Breast epithelium (tissue), 4 donors: ENCODE data around the gene QRFP. TPM values are rescaled to one million over a fixed set of nuclear protein-coding genes. Genes with fewer than 3 reads are reported as not detected.

Experiments
- DNase-seq, 2 donors: peaks; one replicate each; pipeline ENCODE4 v3.0.0-alpha.2; 2019; ENCODE audit warnings: low spot score in 2 of 2
- H3K27ac ChIP-seq, 2 donors: fragments of 200-600 bp; sonication (generic) in 1 of 2; one replicate each; pipeline ENCODE4 v1.5.1; 2016 to 2019; ENCODE audit warnings: mild to moderate bottlenecking in 1 of 2
- H3K27me3 ChIP-seq, 2 donors: fragments of 200-600 bp; sonication (generic) in 1 of 2; one replicate each; pipeline versions ENCODE4 v1.5.1 to v1.6.0; 2017 to 2019; ENCODE audit warnings: control low read depth in 1 of 2, mild to moderate bottlenecking in 1 of 2
- H3K36me3 ChIP-seq: fragments of 200-600 bp; one replicate; pipeline ENCODE4 v1.5.1; 2019
- H3K4me1 ChIP-seq, 2 donors: fragments of 200-600 bp; sonication (generic); one replicate each; pipeline ENCODE4 v1.5.1; 2016 to 2019; ENCODE audit warnings: control low read depth in 1 of 2
- H3K4me3 ChIP-seq, 3 donors: fragments of 200-600 bp; sonication (generic); 1 replicate in 2 of 3; 2 replicates in 1 of 3; pipeline ENCODE4 v1.5.1; 2016 to 2019; ENCODE audit warnings: mild to moderate bottlenecking in 3 of 3, moderate library complexity in 2 of 3
- H3K9me3 ChIP-seq, 2 donors: fragments of 200-600 bp; sonication (generic) in 1 of 2; one replicate each; pipeline ENCODE4 v1.5.1; 2016 to 2019; ENCODE audit warnings: control low read depth in 1 of 2
- CTCF ChIP-seq, 3 donors: fragments of 450-650 bp; IDR thresholded peaks; one replicate each; pipeline ENCODE4 v1.5.1; 2016 to 2017; ENCODE audit warnings: antibody characterized with exemption in 3 of 3, mild to moderate bottlenecking in 3 of 3, moderate library complexity in 3 of 3
- POLR2A ChIP-seq: fragments of 450-650 bp; IDR thresholded peaks from one replicate; pipeline ENCODE4 v1.6.1; 2016; ENCODE audit warnings: antibody characterized with exemption, mild to moderate bottlenecking, moderate library complexity
- POLR2AphosphoS5 ChIP-seq, 3 donors: sonication (generic); formaldehyde crosslinking; IDR thresholded peaks; one replicate each; pipeline ENCODE4 v1.6.1; 2017; ENCODE audit warnings: antibody characterized with exemption in 3 of 3
- intact Hi-C: fragments of 100-400 bp; cut with DNase I; formaldehyde crosslinking; loops from one replicate; pipeline ENCODE4 v1.15.1; 2023; ENCODE audit warnings: low total_unique reads
- total RNA-seq, 3 donors: library from RNA; depleted of rRNA; stranded (reverse); fragments of >200 nt; gene quantifications; one replicate each; pipeline ENCODE4 v1.1.0, GENCODE V29; 2016

QRFP gene
- total RNA-seq, 3 donors from 2014 or later, result not detected

GRCh38 chr9:130890124-130890523 lies 6.5 kb downstream of the QRFP start:
- intact Hi-C loops, result no loop called here
- Histone ChIP-seq H3K9me3 (no peaks in the 10 kb centered on the region), H3K4me1 (no peaks in the 10 kb centered on the region), H3K36me3 (peaks cover 7% of the 10 kb centered on the region), H3K27ac (no peak overlapping the region), H3K4me3 (no peak overlapping the region), H3K27me3 (no peaks in the 10 kb centered on the region)
- TF ChIP-seq CTCF (IDR thresholded peaks at IDR 0.05), result no peak
- no peak for TF ChIP-seq POLR2AphosphoS5 (IDR thresholded peaks at IDR 0.05)
- no peak for TF ChIP-seq POLR2A
- no peak for DNase-seq

GRCh38 chr9:130888146-130888885 lies 8.3 kb downstream of the QRFP start:
- no peaks in the 10 kb centered on the region for H3K9me3 ChIP-seq
- peaks cover 12% of the 10 kb centered on the region for H3K36me3 ChIP-seq
- no peak overlapping the region for H3K4me3 ChIP-seq
- DNase-seq, result no peak
- intact Hi-C loops, result no loop called here
- H3K27ac ChIP-seq, result no peak overlapping the region
- H3K4me1 ChIP-seq, result no peaks in the 10 kb centered on the region
- TF ChIP-seq POLR2A (no peak), POLR2AphosphoS5 (IDR thresholded peaks at IDR 0.05) (no peak), CTCF (IDR thresholded peaks at IDR 0.05) (no peak)
- H3K27me3 ChIP-seq, result no peaks in the 10 kb centered on the region

GRCh38 chr9:130887494-130888144 lies 9.0 kb downstream of the QRFP start:
- no peaks in the 10 kb centered on the region for H3K27me3 ChIP-seq
- intact Hi-C loops, result no loop called here
- peaks cover 12% of the 10 kb centered on the region for H3K36me3 ChIP-seq
- H3K4me1 ChIP-seq, result no peaks in the 10 kb centered on the region
- no peaks in the 10 kb centered on the region for H3K9me3 ChIP-seq
- H3K27ac ChIP-seq, result no peak overlapping the region
- DNase-seq, result no peak
- TF ChIP-seq CTCF (IDR thresholded peaks at IDR 0.05) (no peak), POLR2A (no peak), POLR2AphosphoS5 (IDR thresholded peaks at IDR 0.05) (no peak)
- no peak overlapping the region for H3K4me3 ChIP-seq

- intact Hi-C loops, result no loop called here
- TF ChIP-seq POLR2AphosphoS5 (IDR thresholded peaks at IDR 0.05) (no peak), POLR2A (no peak), CTCF (IDR thresholded peaks at IDR 0.05) (no peak)
- Histone ChIP-seq H3K36me3 (peaks cover 13% of the 10 kb centered on the region), H3K9me3 (no peaks in the 10 kb centered on the region), H3K27me3 (no peaks in the 10 kb centered on the region), H3K27ac (no peak overlapping the region), H3K4me3 (no peak overlapping the region), H3K4me1 (no peaks in the 10 kb centered on the region)
- no peak for DNase-seq
Observed at GRCh38 chr9:130886981-130887380, 9.6 kb downstream of the QRFP start.
